A673 (cell line): ENCODE measurements around the gene INPP4A. TPM values are rescaled to one million over a fixed set of nuclear protein-coding genes. Genes with fewer than 3 reads are reported as not detected.
A peak's percentile ranks its signal among the peaks of the same experiment; 100 is the strongest.

Experiments used
- BruUV-seq: library from RNA; stranded (reverse); fragments of 400-500 nt; replicated peaks from 2 replicates; lab custom pipeline; 2021; lab: Mats Ljungman, UMichigan
- CTCF ChIA-PET: fragments of 300-600 bp; sonication (Branson Sonifier 250); formaldehyde crosslinking; loops from one replicate; lab custom pipeline; 2022; ENCODE audit warnings: antibody characterized with exemption; lab: Charles Lee
- POLR2A ChIA-PET: fragments of 300-600 bp; sonication (Branson Sonifier 250); formaldehyde crosslinking; loops from one replicate; lab custom pipeline; 2022; ENCODE audit warnings: antibody characterized with exemption; ENCODE audit not compliant: low non-redundant PET; lab: Charles Lee
- DNase-seq: peaks from one replicate; pipeline ENCODE4 v3.0.0-alpha.2; 2015; ENCODE audit warnings: low spot score
- H3K27ac ChIP-seq: fragments of 200-600 bp; sonication (generic); 2 replicates; pipeline ENCODE4 v1.5.1; 2016; ENCODE audit warnings: mixed run types, low read depth, mild to moderate bottlenecking, mixed read lengths, antibody characterized with exemption, low read length; ENCODE audit not compliant: poor library complexity, severe bottlenecking
- H3K27me3 ChIP-seq: fragments of 200-600 bp; sonication (generic); replicated peaks from 2 replicates; pipeline ENCODE4 v1.6.1; 2017; ENCODE audit warnings: mixed run types, low read depth, mild to moderate bottlenecking, mixed read lengths, antibody characterized with exemption, low read length; ENCODE audit not compliant: insufficient read depth, poor library complexity
- H3K36me3 ChIP-seq: fragments of 200-600 bp; sonication (generic); 2 replicates; pipeline ENCODE4 v1.6.1; 2016; ENCODE audit warnings: mixed run types, mild to moderate bottlenecking, mixed read lengths, antibody characterized with exemption, low read length; ENCODE audit not compliant: insufficient read depth, poor library complexity, severe bottlenecking
- H3K4me1 ChIP-seq: fragments of 200-600 bp; sonication (generic); 2 replicates; pipeline ENCODE4 v1.6.1; 2017; ENCODE audit warnings: mixed run types, mild to moderate bottlenecking, mixed read lengths, antibody characterized with exemption, low read length; ENCODE audit not compliant: insufficient read depth, poor library complexity, severe bottlenecking
- H3K4me3 ChIP-seq: fragments of 200-600 bp; sonication (generic); 2 replicates; pipeline ENCODE4 v1.5.1; 2016; ENCODE audit warnings: low read depth, mixed run types, mild to moderate bottlenecking, mixed read lengths, low read length; ENCODE audit not compliant: poor library complexity, severe bottlenecking
- H3K9me3 ChIP-seq: fragments of 200-600 bp; sonication (generic); 2 replicates; pipeline ENCODE4 v1.6.1; 2016; ENCODE audit warnings: mixed run types, low read depth, mild to moderate bottlenecking, mixed read lengths, antibody characterized with exemption, low read length; ENCODE audit not compliant: poor library complexity, severe bottlenecking
- EZH2 ChIP-seq: fragments of 200-600 bp; sonication (generic); IDR thresholded peaks from 2 replicates; pipeline ENCODE4 v1.6.1; 2017; ENCODE audit warnings: borderline replicate concordance, low read depth, mild to moderate bottlenecking, mixed read lengths, antibody characterized with exemption, low read length; ENCODE audit not compliant: poor library complexity, severe bottlenecking
- intact Hi-C: fragments of 100-400 bp; cut with micrococcal nuclease; formaldehyde crosslinking; loops from one replicate; pipeline ENCODE4 v1.10.0; 2022; ENCODE audit not compliant: unreplicated experiment
- total RNA-seq: library from RNA; stranded (reverse); gene quantifications from 2 replicates; pipeline ENCODE4 v1.2.3, GENCODE V29; 2021
- TF ChIP-seq, protein P1 (sequence below): fragments of 300-800, 200-600 bp; sonication (generic); conservative IDR thresholded peaks from 2 replicates; pipeline ENCODE4 v1.5.1; 2017; ENCODE audit warnings: low read depth, mild to moderate bottlenecking, antibody characterized with exemption, low read length, moderate library complexity, mixed read lengths

INPP4A gene
- total RNA-seq, 1 experiment from 2014 or later, result 33.5 TPM

DNA sequence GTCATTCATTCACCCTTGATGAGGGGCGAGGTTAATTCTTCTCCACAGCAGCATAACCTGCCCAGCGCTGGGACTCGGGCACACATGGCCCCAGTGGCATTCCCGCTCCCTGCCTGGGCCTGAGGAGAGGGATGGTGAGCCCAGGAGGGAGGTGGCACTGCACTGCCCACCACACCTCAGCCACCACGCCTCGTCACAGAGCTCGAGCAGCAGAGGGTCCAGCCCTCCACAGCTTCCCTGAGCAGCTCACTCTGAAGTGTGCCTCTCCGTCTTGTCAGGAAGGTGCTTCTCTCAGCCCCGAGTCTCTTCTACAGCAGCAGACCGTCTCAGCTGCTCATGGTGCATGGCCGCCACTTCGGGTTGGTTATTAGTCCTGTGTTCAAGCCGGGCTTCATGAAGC, 128.8 kb downstream of the INPP4A start:
- POLR2A ChIA-PET, result no interaction called here
- Histone ChIP-seq H3K36me3 (peaks cover 13% of the 10 kb centered on the region), H3K4me1 (no peaks in the 10 kb centered on the region), H3K27ac (no peak overlapping the region), H3K27me3 (no peaks in the 10 kb centered on the region), H3K4me3 (no peak overlapping the region), H3K9me3 (no peaks in the 10 kb centered on the region)
- DNase-seq, result no peak
- BruUV-seq, result no TSS peak
- TF ChIP-seq, protein P1, sequence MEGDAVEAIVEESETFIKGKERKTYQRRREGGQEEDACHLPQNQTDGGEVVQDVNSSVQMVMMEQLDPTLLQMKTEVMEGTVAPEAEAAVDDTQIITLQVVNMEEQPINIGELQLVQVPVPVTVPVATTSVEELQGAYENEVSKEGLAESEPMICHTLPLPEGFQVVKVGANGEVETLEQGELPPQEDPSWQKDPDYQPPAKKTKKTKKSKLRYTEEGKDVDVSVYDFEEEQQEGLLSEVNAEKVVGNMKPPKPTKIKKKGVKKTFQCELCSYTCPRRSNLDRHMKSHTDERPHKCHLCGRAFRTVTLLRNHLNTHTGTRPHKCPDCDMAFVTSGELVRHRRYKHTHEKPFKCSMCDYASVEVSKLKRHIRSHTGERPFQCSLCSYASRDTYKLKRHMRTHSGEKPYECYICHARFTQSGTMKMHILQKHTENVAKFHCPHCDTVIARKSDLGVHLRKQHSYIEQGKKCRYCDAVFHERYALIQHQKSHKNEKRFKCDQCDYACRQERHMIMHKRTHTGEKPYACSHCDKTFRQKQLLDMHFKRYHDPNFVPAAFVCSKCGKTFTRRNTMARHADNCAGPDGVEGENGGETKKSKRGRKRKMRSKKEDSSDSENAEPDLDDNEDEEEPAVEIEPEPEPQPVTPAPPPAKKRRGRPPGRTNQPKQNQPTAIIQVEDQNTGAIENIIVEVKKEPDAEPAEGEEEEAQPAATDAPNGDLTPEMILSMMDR, result no peak
- TF ChIP-seq EZH2, result no peak
- CTCF ChIA-PET, result no interaction called here
- intact Hi-C loops, result no loop called here

DNA sequence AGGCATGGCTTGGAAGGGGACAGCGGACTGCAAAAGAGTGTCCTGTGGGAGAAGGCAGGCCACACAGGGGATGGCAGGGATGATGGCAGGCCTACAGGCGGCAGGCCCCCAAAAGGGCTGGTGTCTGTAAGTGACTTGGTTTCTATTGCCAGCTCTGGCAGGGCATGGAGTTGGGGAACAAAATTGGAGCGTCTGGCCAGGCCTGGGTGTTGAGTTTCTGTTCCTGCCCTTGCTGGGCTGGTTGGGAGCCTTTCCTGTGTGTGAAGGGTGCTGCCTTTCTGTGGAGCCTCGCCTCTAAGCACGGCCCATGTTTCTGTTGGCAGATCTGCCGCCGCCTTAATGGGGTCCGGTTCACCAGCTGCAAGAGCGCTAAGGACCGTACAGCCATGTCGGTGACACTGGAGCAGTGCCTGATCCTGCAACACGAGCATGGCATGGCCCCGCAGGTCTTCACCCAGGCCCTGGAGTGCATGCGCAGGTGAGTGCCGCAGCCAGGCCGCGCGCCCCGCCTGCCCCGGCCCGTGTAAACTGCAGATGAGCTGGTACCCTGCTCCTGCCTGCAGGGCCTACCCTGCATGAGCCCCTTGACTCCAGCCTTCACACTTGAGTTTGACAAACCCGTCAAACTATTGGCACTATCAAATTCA, 132.1 kb downstream of the INPP4A start:
- ChIA-PET CTCF (no interaction called here), POLR2A (no interaction called here)
- no peak for TF ChIP-seq EZH2
- TF ChIP-seq, protein P1, result no peak
- no peak for DNase-seq
- no peaks in the 10 kb centered on the region for H3K27me3 ChIP-seq
- no peaks in the 10 kb centered on the region for H3K4me1 ChIP-seq
- BruUV-seq, result no TSS peak
- intact Hi-C loops, result no loop called here
- no peak overlapping the region for H3K4me3 ChIP-seq
- no peak overlapping the region for H3K27ac ChIP-seq
- H3K9me3 ChIP-seq, result no peaks in the 10 kb centered on the region
- H3K36me3 ChIP-seq, result peaks cover 3% of the 10 kb centered on the region

- H3K4me1 ChIP-seq, result no peaks in the 10 kb centered on the region
- no peak for DNase-seq
- ChIA-PET CTCF (no interaction called here), POLR2A (no interaction called here)
- H3K4me3 ChIP-seq, result no peak overlapping the region
- intact Hi-C loops, result no loop called here
- H3K36me3 ChIP-seq, result peaks cover 3% of the 10 kb centered on the region
- no peaks in the 10 kb centered on the region for H3K27me3 ChIP-seq
- no peak overlapping the region for H3K27ac ChIP-seq
- no peaks in the 10 kb centered on the region for H3K9me3 ChIP-seq
- TF ChIP-seq, protein P1, result 0 out of 2 replicates have a peak, but pooled peaks have one; percentile 11
- TF ChIP-seq EZH2, result no peak
- BruUV-seq, result no TSS peak
Measured at GRCh38 chr2:98577313-98577712, 132.7 kb downstream of the INPP4A start.
